Kidney (tissue), 14 donors: ENCODE results near the gene PCSK5. TPM values are rescaled to one million over a fixed set of nuclear protein-coding genes. Genes with fewer than 3 reads are reported as not detected.

Experiments used
- DNase-seq, 5 donors: peaks; one replicate each; pipeline ENCODE4 v3.0.0-alpha.2; 2013 to 2020
- FAIRE-seq: peaks from 2 replicates; lab custom pipeline; 2012; peaks lifted over from hg19 to GRCh38; lab: Jason Lieb, UNC
- H3K27ac ChIP-seq, 2 donors: one replicate each; pipeline ENCODE4 v1.7.0; 2013; ENCODE audit warnings: low read depth in 2 of 2, low read length in 2 of 2, inconsistent platforms in 1 of 2
- H3K27me3 ChIP-seq: one replicate; pipeline ENCODE4 v1.7.1; 2013; ENCODE audit warnings: low read length, inconsistent platforms; ENCODE audit not compliant: control insufficient read depth, insufficient read depth
- H3K36me3 ChIP-seq, 3 donors: one replicate each; pipeline versions ENCODE4 v1.7.0 to v1.7.1; 2013; ENCODE audit warnings: low read length in 3 of 3, control low read depth in 1 of 3, inconsistent platforms in 1 of 3; ENCODE audit not compliant: insufficient read depth in 3 of 3, control insufficient read depth in 2 of 3
- H3K4me1 ChIP-seq, 3 donors: one replicate each; pipeline versions ENCODE4 v1.7.0 to v1.7.1; 2013; ENCODE audit warnings: low read length in 3 of 3, inconsistent platforms in 1 of 3, low read depth in 1 of 3; ENCODE audit not compliant: control insufficient read depth in 2 of 3, insufficient read depth in 2 of 3
- H3K4me3 ChIP-seq, 3 donors: one replicate each; pipeline versions ENCODE4 v1.7.0 to v1.8.1; 2013; ENCODE audit warnings: low read length in 3 of 3, control low read depth in 1 of 3, inconsistent platforms in 1 of 3
- H3K9ac ChIP-seq, 3 donors: one replicate each; pipeline versions ENCODE4 v1.7.0 to v1.7.1; 2013; ENCODE audit warnings: low read length in 3 of 3, control low read depth in 1 of 3, inconsistent platforms in 1 of 3
- H3K9me3 ChIP-seq, 3 donors: one replicate each; pipeline versions ENCODE4 v1.7.0 to v1.7.1; 2013; ENCODE audit warnings: low read length in 3 of 3, control low read depth in 1 of 3, inconsistent platforms in 1 of 3; ENCODE audit not compliant: control insufficient read depth in 2 of 3, insufficient read depth in 1 of 3
- CTCF ChIP-seq: IDR thresholded peaks from 3 replicates; pipeline ENCODE4 v1.5.1; 2012; ENCODE audit warnings: mild to moderate bottlenecking, moderate library complexity, borderline replicate concordance; ENCODE audit not compliant: insufficient read depth; ENCODE audit errors: extremely low read depth
- intact Hi-C: fragments of 100-400 bp; cut with DNase I; formaldehyde crosslinking; loops from one replicate; pipeline ENCODE4 v1.11.1; 2022
- polyA plus RNA-seq: library from polyadenylated mRNA; stranded (reverse); fragments of 350-450 nt; fragmentation: Illumina TruSeq; extraction: RNeasy Lipid Tissue Mini Kit (QIAGEN cat#74804); gene quantifications from one replicate; pipeline ENCODE4 v1.2.3, GENCODE V29; 2014; ENCODE audit warnings: low read depth, low replicate concordance; ENCODE audit not compliant: insufficient read depth
- total RNA-seq: library from RNA; stranded (reverse); fragmentation: NEBNext Ultra II Directional; extraction: Animal tissue kit (Norgen Biotek cat#: 25700); gene quantifications from one replicate; pipeline ENCODE4 v1.2.1, GENCODE V29; 2021
- donor health status: control.
- donor health status: control.
- donor health status: control.
- donor health status: control.
- donor health status: control.
- donor health status: DM: yes; HTN: yes; CAD: no.
- donor health status: Normal renal cell carcinoma (clear cell type).

PCSK5 gene
- total and polyA plus RNA-seq, 2 donors from 2014 or later: 1.6 to 14.7 TPM

GRCh38 chr9:76377791-76378190, 487.3 kb downstream of the PCSK5 start:
- TF ChIP-seq CTCF: no peak
- Histone ChIP-seq H3K36me3 (no peaks in the 10 kb centered on the region), H3K9ac (no peak overlapping the region), H3K4me1 (peaks cover 3 to 18% (median 9%) of the 10 kb centered on the region in 3 donors), H3K27ac (no peak overlapping the region), H3K4me3 (no peak overlapping the region), H3K9me3 (no peaks in the 10 kb centered on the region), H3K27me3 (no peaks in the 10 kb centered on the region)
- intact Hi-C loops: no loop called here
- DNase-seq: no peak
- FAIRE-seq: no peak

GRCh38 chr9:76378367-76379073, 488.0 kb downstream of the PCSK5 start:
- Histone ChIP-seq H3K27me3 (no peaks in the 10 kb centered on the region), H3K4me3 (no peak overlapping the region), H3K4me1 (peaks cover 3 to 14% (median 7%) of the 10 kb centered on the region in 3 donors), H3K9ac (no peak overlapping the region), H3K27ac (no peak overlapping the region), H3K9me3 (no peaks in the 10 kb centered on the region), H3K36me3 (no peaks in the 10 kb centered on the region)
- FAIRE-seq: no peak
- intact Hi-C loops: no loop called here
- no peak for DNase-seq
- no peak for TF ChIP-seq CTCF

GRCh38 chr9:76379494-76379893, 489.0 kb downstream of the PCSK5 start:
- intact Hi-C loops: no loop called here
- no peaks in the 10 kb centered on the region for H3K36me3 ChIP-seq
- H3K4me1 ChIP-seq: peaks cover 3 to 9% (median 7%) of the 10 kb centered on the region in 3 donors
- H3K4me3 ChIP-seq: no peak overlapping the region
- H3K9me3 ChIP-seq: no peaks in the 10 kb centered on the region
- H3K27me3 ChIP-seq: no peaks in the 10 kb centered on the region
- DNase-seq (no peak), FAIRE-seq (no peak)
- TF ChIP-seq CTCF: no peak
- no peak overlapping the region for H3K9ac ChIP-seq
- no peak overlapping the region for H3K27ac ChIP-seq
